Measurements from ENCODE around the gene RHAG. TPM values are rescaled to one million over a fixed set of nuclear protein-coding genes. Genes with fewer than 3 reads are reported as not detected.

The RHAG gene
- polyA plus RNA-seq, 3 donors: not detected

DNA sequence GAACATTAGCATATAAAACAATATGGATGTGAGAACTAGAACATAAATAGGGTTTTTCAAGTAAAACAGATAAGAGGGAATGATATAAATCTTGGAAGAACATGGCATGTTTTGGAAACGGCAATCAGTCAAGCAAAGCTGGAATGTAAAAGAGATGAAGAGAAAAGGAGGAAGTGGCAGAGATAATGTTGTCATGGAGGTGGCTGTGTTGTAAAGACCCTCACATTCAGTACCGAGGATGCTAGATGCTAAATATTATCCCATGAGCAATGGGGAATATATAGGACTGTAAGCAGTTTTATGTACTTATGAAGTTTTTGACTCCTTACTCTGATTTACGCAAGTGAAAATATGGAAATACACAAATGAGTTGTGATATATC, 702 bp upstream of the RHAG start:
- WGBS (ENCODE audit: insufficient coverage): 75% methylated on average over 1 of the region's 3 CpGs
- no peak overlapping the region for H2AFZ ChIP-seq (ENCODE audit: insufficient read depth, low read depth, low read length, poor library complexity, severe bottlenecking)
- H4K20me1 ChIP-seq (ENCODE audit: insufficient read depth, low read length): no peaks in the 10 kb centered on the region
- no peaks in the 10 kb centered on the region for H3K27me3 Mint-ChIP-seq (ENCODE audit: low read depth in 3 of 3)
- no peak overlapping the region for H3K4me3 Mint-ChIP-seq
- H3K9me3 ChIP-seq (replicated peaks in 1 of 2; ENCODE audit: control insufficient read depth in 1 of 2, insufficient read depth in 1 of 2, low read length in 2 of 2): no peaks in the 10 kb centered on the region
- no peak overlapping the region for H3K27ac ChIP-seq (ENCODE audit: low read depth in 1 of 2, low read length in 2 of 2)
- no peak overlapping the region for H3K27ac Mint-ChIP-seq
- H3K9me3 Mint-ChIP-seq: peaks cover 0 to 2% (median 0%) of the 10 kb centered on the region in 7 donors
- H3K36me3 ChIP-seq (replicated peaks in 1 of 2; ENCODE audit: control insufficient read depth in 1 of 2, insufficient read depth in 2 of 2, low read length in 2 of 2): no peaks in the 10 kb centered on the region
- intact Hi-C loops (cut with micrococcal nuclease): no loop called here
- H3K79me2 ChIP-seq (ENCODE audit: insufficient read depth, low read length): no peaks in the 10 kb centered on the region
- no peak overlapping the region for H3K9ac ChIP-seq (ENCODE audit: insufficient read depth, low read length, poor library complexity, severe bottlenecking)
- DNase-seq: no peak
- TF ChIP-seq, protein P1, sequence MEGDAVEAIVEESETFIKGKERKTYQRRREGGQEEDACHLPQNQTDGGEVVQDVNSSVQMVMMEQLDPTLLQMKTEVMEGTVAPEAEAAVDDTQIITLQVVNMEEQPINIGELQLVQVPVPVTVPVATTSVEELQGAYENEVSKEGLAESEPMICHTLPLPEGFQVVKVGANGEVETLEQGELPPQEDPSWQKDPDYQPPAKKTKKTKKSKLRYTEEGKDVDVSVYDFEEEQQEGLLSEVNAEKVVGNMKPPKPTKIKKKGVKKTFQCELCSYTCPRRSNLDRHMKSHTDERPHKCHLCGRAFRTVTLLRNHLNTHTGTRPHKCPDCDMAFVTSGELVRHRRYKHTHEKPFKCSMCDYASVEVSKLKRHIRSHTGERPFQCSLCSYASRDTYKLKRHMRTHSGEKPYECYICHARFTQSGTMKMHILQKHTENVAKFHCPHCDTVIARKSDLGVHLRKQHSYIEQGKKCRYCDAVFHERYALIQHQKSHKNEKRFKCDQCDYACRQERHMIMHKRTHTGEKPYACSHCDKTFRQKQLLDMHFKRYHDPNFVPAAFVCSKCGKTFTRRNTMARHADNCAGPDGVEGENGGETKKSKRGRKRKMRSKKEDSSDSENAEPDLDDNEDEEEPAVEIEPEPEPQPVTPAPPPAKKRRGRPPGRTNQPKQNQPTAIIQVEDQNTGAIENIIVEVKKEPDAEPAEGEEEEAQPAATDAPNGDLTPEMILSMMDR (IDR thresholded peaks at IDR 0.05): no peak
- no peak overlapping the region for H3K4me2 ChIP-seq (replicated peaks; ENCODE audit: extremely low read depth, low read length, poor library complexity, severe bottlenecking)
- H3K4me1 ChIP-seq (ENCODE audit: control insufficient read depth in 1 of 2, insufficient read depth in 2 of 2, low read length in 2 of 2): no peaks in the 10 kb centered on the region
- no peaks in the 10 kb centered on the region for H3K36me3 Mint-ChIP-seq
- H3K4me3 ChIP-seq (replicated peaks in 1 of 3; ENCODE audit: low read depth in 2 of 3, low read length in 3 of 3): no peak overlapping the region
- no peaks in the 10 kb centered on the region for H3K27me3 ChIP-seq (ENCODE audit: control insufficient read depth in 2 of 2, insufficient read depth in 2 of 2, low read length in 2 of 2)
- H3K4me1 Mint-ChIP-seq: no peaks in the 10 kb centered on the region

- no peaks in the 10 kb centered on the region for H3K36me3 Mint-ChIP-seq
- no peaks in the 10 kb centered on the region for H3K27me3 ChIP-seq (ENCODE audit: control insufficient read depth in 2 of 2, insufficient read depth in 2 of 2, low read length in 2 of 2)
- no peaks in the 10 kb centered on the region for H4K20me1 ChIP-seq (ENCODE audit: insufficient read depth, low read length)
- intact Hi-C loops (cut with micrococcal nuclease): no loop called here
- no peak overlapping the region for H3K9ac ChIP-seq (ENCODE audit: insufficient read depth, low read length, poor library complexity, severe bottlenecking)
- no peaks in the 10 kb centered on the region for H3K79me2 ChIP-seq (ENCODE audit: insufficient read depth, low read length)
- H3K27me3 Mint-ChIP-seq (ENCODE audit: low read depth in 3 of 3): no peaks in the 10 kb centered on the region
- H2AFZ ChIP-seq (ENCODE audit: insufficient read depth, low read depth, low read length, poor library complexity, severe bottlenecking): no peak overlapping the region
- TF ChIP-seq, protein P1 (IDR thresholded peaks at IDR 0.05): no peak
- H3K27ac Mint-ChIP-seq: no peak overlapping the region
- no peaks in the 10 kb centered on the region for H3K9me3 ChIP-seq (replicated peaks in 1 of 2; ENCODE audit: control insufficient read depth in 1 of 2, insufficient read depth in 1 of 2, low read length in 2 of 2)
- H3K36me3 ChIP-seq (replicated peaks in 1 of 2; ENCODE audit: control insufficient read depth in 1 of 2, insufficient read depth in 2 of 2, low read length in 2 of 2): no peaks in the 10 kb centered on the region
- H3K4me1 ChIP-seq (ENCODE audit: control insufficient read depth in 1 of 2, insufficient read depth in 2 of 2, low read length in 2 of 2): no peaks in the 10 kb centered on the region
- no peak for DNase-seq
- no peak overlapping the region for H3K4me3 ChIP-seq (replicated peaks in 1 of 3; ENCODE audit: low read depth in 2 of 3, low read length in 3 of 3)
- no peak overlapping the region for H3K4me3 Mint-ChIP-seq
- no peaks in the 10 kb centered on the region for H3K4me1 Mint-ChIP-seq
- WGBS (ENCODE audit: insufficient coverage): 100% methylated on average over 1 of the region's 5 CpGs
- H3K9me3 Mint-ChIP-seq: peaks cover 0 to 2% (median 0%) of the 10 kb centered on the region in 7 donors
- H3K27ac ChIP-seq (ENCODE audit: low read depth in 1 of 2, low read length in 2 of 2): no peak overlapping the region
- H3K4me2 ChIP-seq (replicated peaks; ENCODE audit: extremely low read depth, low read length, poor library complexity, severe bottlenecking): no peak overlapping the region
Observed at GRCh38 chr6:49635978-49636712, 494 bp downstream of the RHAG start.
